ENCODE data around the gene SAE1.

Gene SAE1

GRCh38 chr19:47209319-47210179, 78.9 kb downstream of the SAE1 start:
- no peak for TF ChIP-seq CTCF (IDR thresholded peaks at IDR 0.05; ENCODE audit: unreplicated experiment in 3 of 3)
- H3K4me3 Mint-ChIP-seq: peak overlapping the region in 1 of 3 experiments; percentile 48
- H3K27me3 Mint-ChIP-seq (ENCODE audit: low read depth): peaks cover 3% of the 10 kb centered on the region
- H3K4me1 Mint-ChIP-seq: peaks cover 49% of the 10 kb centered on the region
- H3K27ac Mint-ChIP-seq: peak overlapping the region in 2 of 3 experiments; percentile 67 to 87
- H3K36me3 Mint-ChIP-seq (ENCODE audit: low read depth): peaks cover 50% of the 10 kb centered on the region
- H3K9me3 Mint-ChIP-seq: no peaks in the 10 kb centered on the region

GRCh38 chr19:47210180-47210490, 79.5 kb downstream of the SAE1 start:
- no peak for TF ChIP-seq CTCF (IDR thresholded peaks at IDR 0.05; ENCODE audit: unreplicated experiment in 3 of 3)
- H3K27ac Mint-ChIP-seq: peak overlapping the region in 2 of 3 experiments; percentile 73 to 87
- peaks cover 44% of the 10 kb centered on the region for H3K4me1 Mint-ChIP-seq
- peaks cover 44% of the 10 kb centered on the region for H3K36me3 Mint-ChIP-seq (ENCODE audit: low read depth)
- no peak overlapping the region for H3K4me3 Mint-ChIP-seq
- H3K9me3 Mint-ChIP-seq: no peaks in the 10 kb centered on the region
- peaks cover 3% of the 10 kb centered on the region for H3K27me3 Mint-ChIP-seq (ENCODE audit: low read depth)

GRCh38 chr19:47210689-47211316, 80.2 kb downstream of the SAE1 start:
- Mint-ChIP-seq H3K27me3 (ENCODE audit: low read depth) (peaks cover 3% of the 10 kb centered on the region), H3K4me1 (peaks cover 39% of the 10 kb centered on the region), H3K27ac (peak overlapping the region; percentile 73 to 87 (median 83)), H3K36me3 (ENCODE audit: low read depth) (peaks cover 40% of the 10 kb centered on the region), H3K9me3 (no peaks in the 10 kb centered on the region), H3K4me3 (no peak overlapping the region)
- TF ChIP-seq CTCF (IDR thresholded peaks at IDR 0.05; ENCODE audit: unreplicated experiment in 3 of 3): peak; percentile 70 to 88 (median 75)

GRCh38 chr19:47215581-47215980, 84.9 kb downstream of the SAE1 start:
- Mint-ChIP-seq H3K4me1 (peaks cover 14% of the 10 kb centered on the region), H3K36me3 (ENCODE audit: low read depth) (peaks cover 9% of the 10 kb centered on the region), H3K27me3 (ENCODE audit: low read depth) (peaks cover under 1% of the 10 kb centered on the region), H3K4me3 (no peak overlapping the region), H3K9me3 (no peaks in the 10 kb centered on the region), H3K27ac (no peak overlapping the region)
- no peak for TF ChIP-seq CTCF (IDR thresholded peaks at IDR 0.05; ENCODE audit: unreplicated experiment in 3 of 3)

- no peak for TF ChIP-seq CTCF (IDR thresholded peaks at IDR 0.05; ENCODE audit: unreplicated experiment in 3 of 3)
- H3K9me3 Mint-ChIP-seq: no peaks in the 10 kb centered on the region
- H3K27me3 Mint-ChIP-seq (ENCODE audit: low read depth): peaks cover 4% of the 10 kb centered on the region
- peaks cover 6% of the 10 kb centered on the region for H3K4me1 Mint-ChIP-seq
- peaks cover 5% of the 10 kb centered on the region for H3K36me3 Mint-ChIP-seq (ENCODE audit: low read depth)
- no peak overlapping the region for H3K27ac Mint-ChIP-seq
- H3K4me3 Mint-ChIP-seq: no peak overlapping the region
These were observed 90.6 kb downstream of the SAE1 start for GRCh38 chr19:47221080-47221841.

Data from nephron (organoid).